Mesendoderm (in vitro differentiated cells): Measurements from ENCODE around the gene ARL15.

Experiments used
- DNase-seq: peaks from one replicate; pipeline ENCODE4 v3.0.0; 2013
- H2AK5ac ChIP-seq: 2 replicates; pipeline ENCODE4 v1.6.1; 2013; ENCODE audit warnings: low read length, inconsistent platforms
- H2BK120ac ChIP-seq: 2 replicates; pipeline ENCODE4 v1.6.1; 2013; ENCODE audit warnings: low read depth, mild to moderate bottlenecking, low read length, moderate library complexity, mixed read lengths
- H2BK15ac ChIP-seq: replicated peaks from 2 replicates; pipeline ENCODE4 v1.6.1; 2013; ENCODE audit warnings: low read depth, mild to moderate bottlenecking, moderate library complexity
- H2BK5ac ChIP-seq: 2 replicates; pipeline ENCODE4 v1.6.1; 2013; ENCODE audit warnings: low read length, inconsistent platforms
- H3K18ac ChIP-seq: 2 replicates; pipeline ENCODE4 v1.6.1; 2013; ENCODE audit warnings: mild to moderate bottlenecking, low read length, mixed read lengths
- H3K23ac ChIP-seq: one replicate; pipeline ENCODE4 v1.6.1; 2013; ENCODE audit warnings: low read length
- H3K27ac ChIP-seq: 2 replicates; pipeline ENCODE4 v1.5.1; 2013; ENCODE audit warnings: low read depth, mild to moderate bottlenecking, inconsistent platforms, low read length, moderate library complexity
- H3K27me3 ChIP-seq: 2 replicates; pipeline ENCODE4 v1.6.1; 2013; ENCODE audit warnings: low read length, control low read depth, mild to moderate bottlenecking, inconsistent platforms; ENCODE audit not compliant: insufficient read depth, poor library complexity
- H3K36me3 ChIP-seq: 2 replicates; pipeline ENCODE4 v1.6.1; 2013; ENCODE audit warnings: low read length, inconsistent platforms; ENCODE audit not compliant: control insufficient read depth, insufficient read depth
- H3K4ac ChIP-seq: one replicate; pipeline ENCODE4 v1.6.1; 2013; ENCODE audit warnings: low read depth, mild to moderate bottlenecking, low read length, moderate library complexity
- H3K4me1 ChIP-seq: 2 replicates; pipeline ENCODE4 v1.6.1; 2013; ENCODE audit warnings: low read depth, low read length, inconsistent platforms; ENCODE audit not compliant: control insufficient read depth
- H3K4me2 ChIP-seq: 2 replicates; pipeline ENCODE4 v1.6.1; 2013; ENCODE audit warnings: low read length
- H3K4me3 ChIP-seq: 2 replicates; pipeline ENCODE4 v1.5.1; 2013; ENCODE audit warnings: mild to moderate bottlenecking, low read length
- H3K56ac ChIP-seq: one replicate; pipeline ENCODE4 v1.6.1; 2013; ENCODE audit warnings: low read length
- H3K79me1 ChIP-seq: 2 replicates; pipeline ENCODE4 v1.6.1; 2013; ENCODE audit warnings: low read length, inconsistent platforms
- H3K79me2 ChIP-seq: 2 replicates; pipeline ENCODE4 v1.6.1; 2013; ENCODE audit warnings: mild to moderate bottlenecking, low read length; ENCODE audit not compliant: control insufficient read depth, insufficient read depth
- H3K9ac ChIP-seq: 2 replicates; pipeline ENCODE4 v1.6.1; 2013; ENCODE audit warnings: low read length, inconsistent platforms
- H4K5ac ChIP-seq: one replicate; pipeline ENCODE4 v1.6.1; 2013; ENCODE audit warnings: low read length
- H4K8ac ChIP-seq: one replicate; pipeline ENCODE4 v1.6.1; 2013; ENCODE audit warnings: low read depth, mild to moderate bottlenecking, control low read depth, low read length, moderate library complexity
- WGBS: extraction: QIAGEN DNeasy Blood & Tissue Kit; methylation state at CpG from one replicate; pipeline ENCODE4 v1.1.7; 2013; ENCODE audit warnings: low lambda C conversion rate, missing lambda C conversion rate; ENCODE audit not compliant: insufficient coverage; ENCODE audit errors: extremely low coverage; 5-methylcytosine and 5-hydroxymethylcytosine counted together

The ARL15 gene

GRCh38 chr5:54140247-54140840, 170.0 kb downstream of the ARL15 start:
- no peak overlapping the region for H2BK5ac ChIP-seq

GRCh38 chr5:54136516-54137440, 173.6 kb downstream of the ARL15 start:
- Histone ChIP-seq H3K9ac (no peak overlapping the region), H3K4me3 (no peak overlapping the region)
- no CpG with 5 or more reads among the region's 5 CpGs for WGBS

More at GRCh38 chr5:54140247-54140840, 170.0 kb downstream of the ARL15 start:
- Histone ChIP-seq H3K56ac (no peak overlapping the region), H3K18ac (no peak overlapping the region), H3K79me2 (no peaks in the 10 kb centered on the region), H4K8ac (no peak overlapping the region), H3K23ac (no peak overlapping the region), H3K4me2 (no peak overlapping the region), H3K4me1 (no peaks in the 10 kb centered on the region), H3K4me3 (no peak overlapping the region), H2BK15ac (no peak overlapping the region), H2AK5ac (no peak overlapping the region), H3K27ac (no peak overlapping the region), H3K4ac (no peak overlapping the region), H3K9ac (no peak overlapping the region), H3K36me3 (no peaks in the 10 kb centered on the region), H4K5ac (no peak overlapping the region), H2BK120ac (no peak overlapping the region), H3K27me3 (no peaks in the 10 kb centered on the region), H3K79me1 (no peaks in the 10 kb centered on the region)
- no peak for DNase-seq
- WGBS: 100% methylated on average over 1 of the region's 2 CpGs

GRCh38 chr5:54135042-54135441, 175.3 kb downstream of the ARL15 start:
- H3K36me3 ChIP-seq: no peaks in the 10 kb centered on the region
- no peak overlapping the region for H2BK5ac ChIP-seq
- no peak overlapping the region for H4K8ac ChIP-seq
- H3K79me1 ChIP-seq: no peaks in the 10 kb centered on the region
- H3K23ac ChIP-seq: no peak overlapping the region
- H3K4me2 ChIP-seq: no peak overlapping the region
- H2BK120ac ChIP-seq: no peak overlapping the region
- no peak overlapping the region for H3K9ac ChIP-seq
- no peaks in the 10 kb centered on the region for H3K79me2 ChIP-seq
- no peak overlapping the region for H2AK5ac ChIP-seq
- H3K4me3 ChIP-seq: no peak overlapping the region
- peak; percentile 14 for DNase-seq
- H3K27me3 ChIP-seq: no peaks in the 10 kb centered on the region
- no peak overlapping the region for H3K56ac ChIP-seq
- no peak overlapping the region for H3K4ac ChIP-seq
- no peak overlapping the region for H4K5ac ChIP-seq
- H3K18ac ChIP-seq: no peak overlapping the region
- no peak overlapping the region for H2BK15ac ChIP-seq
- no CpG with 5 or more reads among the region's 2 CpGs for WGBS
- H3K4me1 ChIP-seq: no peaks in the 10 kb centered on the region
- H3K27ac ChIP-seq: no peak overlapping the region

More at GRCh38 chr5:54136516-54137440, 173.6 kb downstream of the ARL15 start:
- Histone ChIP-seq H2BK15ac (no peak overlapping the region), H2AK5ac (no peak overlapping the region), H3K4me1 (no peaks in the 10 kb centered on the region), H3K4ac (no peak overlapping the region), H3K79me1 (no peaks in the 10 kb centered on the region), H3K56ac (no peak overlapping the region), H2BK120ac (no peak overlapping the region), H3K79me2 (no peaks in the 10 kb centered on the region), H3K27me3 (no peaks in the 10 kb centered on the region), H3K36me3 (no peaks in the 10 kb centered on the region), H3K4me2 (no peak overlapping the region), H4K5ac (no peak overlapping the region), H3K23ac (no peak overlapping the region), H3K18ac (no peak overlapping the region), H3K27ac (no peak overlapping the region), H4K8ac (no peak overlapping the region), H2BK5ac (no peak overlapping the region)
- DNase-seq: no peak

DNA sequence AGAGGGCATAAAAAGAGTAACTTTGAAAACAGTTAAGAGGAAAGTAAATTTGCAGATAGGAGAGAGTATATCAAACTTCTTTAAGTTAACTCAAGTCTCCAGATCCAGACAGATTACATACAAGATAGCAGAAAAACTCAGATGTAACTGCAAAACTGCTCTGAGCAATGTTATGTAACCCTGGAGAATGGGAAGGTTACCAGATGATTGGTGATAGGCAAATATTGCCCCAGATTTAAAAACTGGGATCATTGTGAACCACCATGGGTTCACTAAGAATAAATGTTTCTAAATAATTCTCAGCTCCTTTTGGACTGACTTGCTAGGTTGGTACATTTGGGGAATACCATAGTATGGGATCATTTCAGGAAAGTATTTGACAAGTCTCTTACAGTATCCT, 176.5 kb downstream of the ARL15 start:
- no peak overlapping the region for H2BK120ac ChIP-seq
- no peak overlapping the region for H3K18ac ChIP-seq
- no peak overlapping the region for H3K56ac ChIP-seq
- no peak overlapping the region for H3K4me2 ChIP-seq
- H2BK5ac ChIP-seq: no peak overlapping the region
- H2AK5ac ChIP-seq: no peak overlapping the region
- no peaks in the 10 kb centered on the region for H3K4me1 ChIP-seq
- H3K79me1 ChIP-seq: no peaks in the 10 kb centered on the region
- H2BK15ac ChIP-seq: no peak overlapping the region
- H3K36me3 ChIP-seq: no peaks in the 10 kb centered on the region
- no peak overlapping the region for H3K9ac ChIP-seq
- no peak overlapping the region for H4K5ac ChIP-seq
- H3K4ac ChIP-seq: no peak overlapping the region
- H3K4me3 ChIP-seq: no peak overlapping the region
- no peaks in the 10 kb centered on the region for H3K27me3 ChIP-seq
- H3K23ac ChIP-seq: no peak overlapping the region
- no peaks in the 10 kb centered on the region for H3K79me2 ChIP-seq
- no peak for DNase-seq
- H3K27ac ChIP-seq: no peak overlapping the region
- no peak overlapping the region for H4K8ac ChIP-seq

GRCh38 chr5:54120473-54120872, 189.9 kb downstream of the ARL15 start:
- no peaks in the 10 kb centered on the region for H3K27me3 ChIP-seq
- H2AK5ac ChIP-seq: no peak overlapping the region
- no CpG with 5 or more reads among the region's 2 CpGs for WGBS
- no peak overlapping the region for H3K27ac ChIP-seq
- no peak for DNase-seq
- H3K9ac ChIP-seq: no peak overlapping the region
- no peak overlapping the region for H3K56ac ChIP-seq
- H4K5ac ChIP-seq: no peak overlapping the region
- no peaks in the 10 kb centered on the region for H3K36me3 ChIP-seq
- no peak overlapping the region for H3K23ac ChIP-seq
- no peak overlapping the region for H2BK15ac ChIP-seq
- H3K18ac ChIP-seq: no peak overlapping the region
- no peak overlapping the region for H2BK5ac ChIP-seq
- H3K4ac ChIP-seq: no peak overlapping the region
- H3K79me2 ChIP-seq: no peaks in the 10 kb centered on the region
- no peak overlapping the region for H3K4me3 ChIP-seq
- H4K8ac ChIP-seq: no peak overlapping the region
- H3K4me1 ChIP-seq: no peaks in the 10 kb centered on the region
- H3K79me1 ChIP-seq: no peaks in the 10 kb centered on the region
- H2BK120ac ChIP-seq: no peak overlapping the region
- no peak overlapping the region for H3K4me2 ChIP-seq
